A549 (cell line): ENCODE results near the gene FBXO15. TPM values are rescaled to one million over a fixed set of nuclear protein-coding genes. Genes with fewer than 3 reads are reported as not detected.

Experiments used
- ATAC-seq, 2 experiments: fragments of 200-7000 bp in 1 of 2; fragments of >200 bp in 1 of 2; cut with Nextera tagmentation in 1 of 2; cut with Tn5 transposase in 1 of 2; 3 replicates each; pipeline versions ENCODE4 v1.8.0 to v1.9.1; 2018 to 2020; ENCODE audit warnings: mild to moderate bottlenecking in 1 of 2, moderate library complexity in 1 of 2
- CTCF ChIA-PET: fragments of 300-600 bp; sonication (Branson Sonifier 250); formaldehyde crosslinking; extraction: SDS; loops from one replicate; lab custom pipeline; 2021; ENCODE audit warnings: antibody characterized with exemption, inconsistent platforms; lab: Yijun Ruan, JAX
- POLR2A ChIA-PET: fragments of 350-600 bp; formaldehyde crosslinking; extraction: SDS; loops from one replicate; lab custom pipeline; 2021; ENCODE audit warnings: antibody characterized with exemption, inconsistent platforms; lab: Yijun Ruan, JAX
- DNase-seq, 2 experiments: peaks; one replicate each; pipeline versions ENCODE4 v3.0.0 to v3.0.0-alpha.2; 2011 to 2016; ENCODE audit warnings: low read depth in 1 of 2, low spot score in 1 of 2
- FAIRE-seq: peaks from 2 replicates; lab custom pipeline; 2011; peaks lifted over from hg19 to GRCh38; lab: Jason Lieb, UNC
- H3K27ac ChIP-seq, 2 experiments: fragments of >200 bp; sonication (Bioruptor Twin); formaldehyde crosslinking; 3 replicates each; pipeline ENCODE4 v1.5.1; 2016 to 2017
- H3K4me1 ChIP-seq: fragments of >200 bp; sonication (Bioruptor Twin); formaldehyde crosslinking; 3 replicates; pipeline ENCODE4 v1.6.1; 2016
- H3K4me2 ChIP-seq: fragments of >200 bp; sonication (Bioruptor Twin); formaldehyde crosslinking; 3 replicates; pipeline ENCODE4 v1.6.1; 2016
- H3K4me3 ChIP-seq: fragments of >200 bp; sonication (Bioruptor Twin); formaldehyde crosslinking; 3 replicates; pipeline ENCODE4 v1.5.1; 2016
- H3K9me3 ChIP-seq: fragments of >200 bp; sonication (Bioruptor Twin); formaldehyde crosslinking; 3 replicates; pipeline ENCODE4 v1.6.1; 2016
- CBX2 ChIP-seq: fragments of 200-600 bp; sonication (generic); IDR thresholded peaks from 2 replicates; pipeline ENCODE4 v1.6.1; 2016; ENCODE audit warnings: low read depth, mild to moderate bottlenecking, borderline replicate concordance
- CEBPB ChIP-seq, 2 experiments: fragments of >200 bp in 1 of 2; sonication (Bioruptor Twin) in 1 of 2; formaldehyde crosslinking in 1 of 2; IDR thresholded peaks; 2 replicates each; pipeline ENCODE4 v1.6.1; 2012 to 2016
- CHD2 ChIP-seq: fragments of 150-350 bp; IDR thresholded peaks from 2 replicates; pipeline ENCODE4 v1.6.1; 2014; ENCODE audit warnings: low read length; ENCODE audit not compliant: partially characterized antibody
- CHD4 ChIP-seq: fragments of 200-600 bp; sonication (generic); IDR thresholded peaks from 2 replicates; pipeline ENCODE4 v1.6.1; 2016; ENCODE audit warnings: antibody characterized with exemption, mild to moderate bottlenecking, borderline replicate concordance
- CTCF ChIP-seq: fragments of >200 bp; sonication (Bioruptor Twin); formaldehyde crosslinking; IDR thresholded peaks from 3 replicates; pipeline ENCODE4 v1.5.1; 2016
- ELK1 ChIP-seq: fragments of 150-350 bp; IDR thresholded peaks from 2 replicates; pipeline ENCODE4 v1.6.1; 2014; ENCODE audit warnings: low read depth, mild to moderate bottlenecking, low read length
- ESRRA ChIP-seq: fragments of 150-350 bp; IDR thresholded peaks from 2 replicates; pipeline ENCODE4 v1.6.1; 2014; ENCODE audit warnings: mild to moderate bottlenecking, low read length, borderline replicate concordance
- FOSB ChIP-seq: fragments of 250-450 bp; sonication (Bioruptor Pico); IDR thresholded peaks from 2 replicates; pipeline ENCODE4 v1.5.0; 2020; ENCODE audit warnings: mild to moderate bottlenecking, moderate library complexity
- FOSL2 ChIP-seq, 2 experiments: fragments of 450-650 bp in 1 of 2; fragments of >200 bp in 1 of 2; sonication (Bioruptor Twin) in 1 of 2; formaldehyde crosslinking; IDR thresholded peaks; 2 replicates each; pipeline versions ENCODE4 v1.5.0 to v1.6.1; 2016 to 2020; ENCODE audit warnings: mild to moderate bottlenecking in 1 of 2, moderate library complexity in 1 of 2
- HOXA7 ChIP-seq: fragments of 250-450 bp; sonication (Bioruptor Pico); IDR thresholded peaks from 2 replicates; pipeline ENCODE4 v1.5.0; 2020; ENCODE audit warnings: mild to moderate bottlenecking, moderate library complexity
- JUNB ChIP-seq: fragments of >200 bp; sonication (Bioruptor Twin); formaldehyde crosslinking; IDR thresholded peaks from 2 replicates; pipeline ENCODE4 v1.6.1; 2016
- MAX ChIP-seq: IDR thresholded peaks from 2 replicates; pipeline ENCODE4 v1.6.1; 2012
- MYC ChIP-seq: IDR thresholded peaks from 2 replicates; pipeline ENCODE4 v1.6.1; 2012; ENCODE audit warnings: mild to moderate bottlenecking, inconsistent platforms, low read length, improper control_type of control experiment, borderline replicate concordance
- NFE2L2 ChIP-seq: fragments of 150-350 bp; conservative IDR thresholded peaks from 2 replicates; pipeline ENCODE4 v1.6.1; 2014; ENCODE audit warnings: low read length
- NR3C1 ChIP-seq: fragments of >200 bp; sonication (Bioruptor Twin); formaldehyde crosslinking; IDR thresholded peaks from 3 replicates; pipeline ENCODE4 v1.6.1; 2017
- RARB ChIP-seq: fragments of 250-450 bp; sonication (Bioruptor Pico); IDR thresholded peaks from 2 replicates; pipeline ENCODE4 v1.8.0; 2021; ENCODE audit warnings: mild to moderate bottlenecking, moderate library complexity
- RCOR1 ChIP-seq: fragments of 150-350 bp; IDR thresholded peaks from 2 replicates; pipeline ENCODE4 v1.6.1; 2014; ENCODE audit warnings: antibody characterized with exemption, low read length, low read depth
- RFX5 ChIP-seq: fragments of 450-650 bp; IDR thresholded peaks from 2 replicates; pipeline ENCODE4 v1.7.1; 2014; ENCODE audit warnings: antibody characterized with exemption, mild to moderate bottlenecking, moderate library complexity
- SMC3 ChIP-seq: fragments of >200 bp; sonication (Bioruptor Twin); formaldehyde crosslinking; IDR thresholded peaks from 3 replicates; pipeline ENCODE4 v1.6.1; 2018; ENCODE audit warnings: inconsistent platforms
- WGBS: methylation state at CpG from one replicate; pipeline ENCODE4 v1.1.6; 2017; ENCODE audit errors: missing lambda C conversion rate; 5-methylcytosine and 5-hydroxymethylcytosine counted together
- polyA plus RNA-seq, 4 experiments: library from polyadenylated mRNA; depleted of rRNA in 3 of 4; stranded (reverse); fragments of >200 nt; fragmentation: RNase III in 1 of 4; extraction: RNeasy Plus Mini Kit Qiagen cat#74134 plus additional on column Dnase treatment in 1 of 4; gene quantifications; 2 replicates in 3 of 4; 3 replicates in 1 of 4; pipeline ENCODE4 v1.2.3, GENCODE V29; 2011 to 2017
- TF ChIP-seq, protein P1 (sequence below): fragments of 250-450 bp; sonication (Bioruptor Pico); IDR thresholded peaks from 2 replicates; pipeline ENCODE4 v1.5.0; 2021; ENCODE audit warnings: mild to moderate bottlenecking, moderate library complexity, borderline replicate concordance
- TF ChIP-seq, protein P2 (sequence below): fragments of >200 bp; sonication (Bioruptor Twin); formaldehyde crosslinking; IDR thresholded peaks from 3 replicates; pipeline ENCODE4 v1.6.1; 2016
- TF ChIP-seq, protein P3 (sequence below): fragments of 200-600 bp; sonication (generic); IDR thresholded peaks from 2 replicates; pipeline ENCODE4 v1.6.1; 2016; ENCODE audit warnings: antibody characterized with exemption, mild to moderate bottlenecking, moderate library complexity
- TF ChIP-seq, protein P4 (sequence below): IDR thresholded peaks from 2 replicates; pipeline ENCODE4 v1.6.1; 2012; ENCODE audit warnings: low read depth, borderline replicate concordance

The FBXO15 gene
- polyA plus RNA-seq, 2 of the 4 experiments (the other 2 are of a cell fraction): 1.3 to 2.3 TPM

- CTCF ChIA-PET: interaction anchor here (1.0 kb wide), 1 partner anchor 10 kb away, joined by 3 read pairs; no protein-coding TSS in a partner anchor
- FAIRE-seq: no peak
- Histone ChIP-seq H3K27ac (no peak overlapping the region), H3K4me2 (no peak overlapping the region), H3K4me1 (no peaks in the 10 kb centered on the region), H3K9me3 (no peaks in the 10 kb centered on the region), H3K4me3 (no peak overlapping the region)
- no peak for DNase-seq
- TF ChIP-seq CHD4 (no peak), CHD2 (no peak), JUNB (no peak), HOXA7 (CRISPR knock-in tag) (no peak), NR3C1 (no peak), RFX5 (no peak), FOSL2 (IDR thresholded peaks at IDR 0.05) (no peak), FOSL2 (CRISPR knock-in tag; IDR thresholded peaks at IDR 0.05) (no peak)
- TF ChIP-seq, protein P1, sequence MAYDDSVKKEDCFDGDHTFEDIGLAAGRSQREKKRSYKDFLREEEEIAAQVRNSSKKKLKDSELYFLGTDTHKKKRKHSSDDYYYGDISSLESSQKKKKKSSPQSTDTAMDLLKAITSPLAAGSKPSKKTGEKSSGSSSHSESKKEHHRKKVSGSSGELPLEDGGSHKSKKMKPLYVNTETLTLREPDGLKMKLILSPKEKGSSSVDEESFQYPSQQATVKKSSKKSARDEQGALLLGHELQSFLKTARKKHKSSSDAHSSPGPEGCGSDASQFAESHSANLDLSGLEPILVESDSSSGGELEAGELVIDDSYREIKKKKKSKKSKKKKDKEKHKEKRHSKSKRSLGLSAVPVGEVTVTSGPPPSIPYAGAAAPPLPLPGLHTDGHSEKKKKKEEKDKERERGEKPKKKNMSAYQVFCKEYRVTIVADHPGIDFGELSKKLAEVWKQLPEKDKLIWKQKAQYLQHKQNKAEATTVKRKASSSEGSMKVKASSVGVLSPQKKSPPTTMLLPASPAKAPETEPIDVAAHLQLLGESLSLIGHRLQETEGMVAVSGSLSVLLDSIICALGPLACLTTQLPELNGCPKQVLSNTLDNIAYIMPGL: no peak
- POLR2A ChIA-PET: no interaction called here
- no peak for ATAC-seq
- 45% methylated on average over 10 of the region's 10 CpGs for WGBS
Observed at GRCh38 chr18:74126684-74127655, 20.7 kb downstream of the FBXO15 start.

- no peak for ATAC-seq
- Histone ChIP-seq H3K4me2 (no peak overlapping the region), H3K27ac (no peak overlapping the region), H3K4me3 (no peak overlapping the region), H3K4me1 (no peaks in the 10 kb centered on the region), H3K9me3 (no peaks in the 10 kb centered on the region)
- POLR2A ChIA-PET: no interaction called here
- WGBS: 10% methylated on average over 1 of the region's 1 CpG
- DNase-seq: no peak
- CTCF ChIA-PET: interaction anchor here (1.4 kb wide), 1 partner anchor 42 kb away, joined by 3 read pairs; no protein-coding TSS in a partner anchor
- FAIRE-seq: no peak
- TF ChIP-seq, protein P2, sequence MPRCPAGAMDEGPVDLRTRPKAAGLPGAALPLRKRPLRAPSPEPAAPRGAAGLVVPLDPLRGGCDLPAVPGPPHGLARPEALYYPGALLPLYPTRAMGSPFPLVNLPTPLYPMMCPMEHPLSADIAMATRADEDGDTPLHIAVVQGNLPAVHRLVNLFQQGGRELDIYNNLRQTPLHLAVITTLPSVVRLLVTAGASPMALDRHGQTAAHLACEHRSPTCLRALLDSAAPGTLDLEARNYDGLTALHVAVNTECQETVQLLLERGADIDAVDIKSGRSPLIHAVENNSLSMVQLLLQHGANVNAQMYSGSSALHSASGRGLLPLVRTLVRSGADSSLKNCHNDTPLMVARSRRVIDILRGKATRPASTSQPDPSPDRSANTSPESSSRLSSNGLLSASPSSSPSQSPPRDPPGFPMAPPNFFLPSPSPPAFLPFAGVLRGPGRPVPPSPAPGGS: no peak
- TF ChIP-seq RARB: no peak
- TF ChIP-seq ESRRA: no peak
- TF ChIP-seq CHD2: no peak
- TF ChIP-seq CBX2: no peak
- no peak for TF ChIP-seq MAX
- TF ChIP-seq, protein P3, sequence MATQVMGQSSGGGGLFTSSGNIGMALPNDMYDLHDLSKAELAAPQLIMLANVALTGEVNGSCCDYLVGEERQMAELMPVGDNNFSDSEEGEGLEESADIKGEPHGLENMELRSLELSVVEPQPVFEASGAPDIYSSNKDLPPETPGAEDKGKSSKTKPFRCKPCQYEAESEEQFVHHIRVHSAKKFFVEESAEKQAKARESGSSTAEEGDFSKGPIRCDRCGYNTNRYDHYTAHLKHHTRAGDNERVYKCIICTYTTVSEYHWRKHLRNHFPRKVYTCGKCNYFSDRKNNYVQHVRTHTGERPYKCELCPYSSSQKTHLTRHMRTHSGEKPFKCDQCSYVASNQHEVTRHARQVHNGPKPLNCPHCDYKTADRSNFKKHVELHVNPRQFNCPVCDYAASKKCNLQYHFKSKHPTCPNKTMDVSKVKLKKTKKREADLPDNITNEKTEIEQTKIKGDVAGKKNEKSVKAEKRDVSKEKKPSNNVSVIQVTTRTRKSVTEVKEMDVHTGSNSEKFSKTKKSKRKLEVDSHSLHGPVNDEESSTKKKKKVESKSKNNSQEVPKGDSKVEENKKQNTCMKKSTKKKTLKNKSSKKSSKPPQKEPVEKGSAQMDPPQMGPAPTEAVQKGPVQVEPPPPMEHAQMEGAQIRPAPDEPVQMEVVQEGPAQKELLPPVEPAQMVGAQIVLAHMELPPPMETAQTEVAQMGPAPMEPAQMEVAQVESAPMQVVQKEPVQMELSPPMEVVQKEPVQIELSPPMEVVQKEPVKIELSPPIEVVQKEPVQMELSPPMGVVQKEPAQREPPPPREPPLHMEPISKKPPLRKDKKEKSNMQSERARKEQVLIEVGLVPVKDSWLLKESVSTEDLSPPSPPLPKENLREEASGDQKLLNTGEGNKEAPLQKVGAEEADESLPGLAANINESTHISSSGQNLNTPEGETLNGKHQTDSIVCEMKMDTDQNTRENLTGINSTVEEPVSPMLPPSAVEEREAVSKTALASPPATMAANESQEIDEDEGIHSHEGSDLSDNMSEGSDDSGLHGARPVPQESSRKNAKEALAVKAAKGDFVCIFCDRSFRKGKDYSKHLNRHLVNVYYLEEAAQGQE: no peak
- no peak for TF ChIP-seq FOSB (CRISPR knock-in tag)
- no peak for TF ChIP-seq NFE2L2
- no peak for TF ChIP-seq MYC
- TF ChIP-seq CTCF: no peak
- no peak for TF ChIP-seq RCOR1
- TF ChIP-seq CEBPB (IDR thresholded peaks at IDR 0.05): no peak
- TF ChIP-seq SMC3: no peak
- TF ChIP-seq, protein P4, sequence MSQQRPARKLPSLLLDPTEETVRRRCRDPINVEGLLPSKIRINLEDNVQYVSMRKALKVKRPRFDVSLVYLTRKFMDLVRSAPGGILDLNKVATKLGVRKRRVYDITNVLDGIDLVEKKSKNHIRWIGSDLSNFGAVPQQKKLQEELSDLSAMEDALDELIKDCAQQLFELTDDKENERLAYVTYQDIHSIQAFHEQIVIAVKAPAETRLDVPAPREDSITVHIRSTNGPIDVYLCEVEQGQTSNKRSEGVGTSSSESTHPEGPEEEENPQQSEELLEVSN: no peak
- TF ChIP-seq NR3C1: no peak
- no peak for TF ChIP-seq ELK1
Observed at GRCh38 chr18:74124642-74125041, 23.0 kb downstream of the FBXO15 start.
